ENCODE results near the gene ICAM5. TPM values are rescaled to one million over a fixed set of nuclear protein-coding genes. Genes with fewer than 3 reads are reported as not detected.

Gene ICAM5
- total and polyA plus RNA-seq, 9 of the 15 experiments (the other 6 are each of a cell fraction or from before 2014, with no cell fraction given), result 0.10 to 114 (median 13.7) TPM

DNA sequence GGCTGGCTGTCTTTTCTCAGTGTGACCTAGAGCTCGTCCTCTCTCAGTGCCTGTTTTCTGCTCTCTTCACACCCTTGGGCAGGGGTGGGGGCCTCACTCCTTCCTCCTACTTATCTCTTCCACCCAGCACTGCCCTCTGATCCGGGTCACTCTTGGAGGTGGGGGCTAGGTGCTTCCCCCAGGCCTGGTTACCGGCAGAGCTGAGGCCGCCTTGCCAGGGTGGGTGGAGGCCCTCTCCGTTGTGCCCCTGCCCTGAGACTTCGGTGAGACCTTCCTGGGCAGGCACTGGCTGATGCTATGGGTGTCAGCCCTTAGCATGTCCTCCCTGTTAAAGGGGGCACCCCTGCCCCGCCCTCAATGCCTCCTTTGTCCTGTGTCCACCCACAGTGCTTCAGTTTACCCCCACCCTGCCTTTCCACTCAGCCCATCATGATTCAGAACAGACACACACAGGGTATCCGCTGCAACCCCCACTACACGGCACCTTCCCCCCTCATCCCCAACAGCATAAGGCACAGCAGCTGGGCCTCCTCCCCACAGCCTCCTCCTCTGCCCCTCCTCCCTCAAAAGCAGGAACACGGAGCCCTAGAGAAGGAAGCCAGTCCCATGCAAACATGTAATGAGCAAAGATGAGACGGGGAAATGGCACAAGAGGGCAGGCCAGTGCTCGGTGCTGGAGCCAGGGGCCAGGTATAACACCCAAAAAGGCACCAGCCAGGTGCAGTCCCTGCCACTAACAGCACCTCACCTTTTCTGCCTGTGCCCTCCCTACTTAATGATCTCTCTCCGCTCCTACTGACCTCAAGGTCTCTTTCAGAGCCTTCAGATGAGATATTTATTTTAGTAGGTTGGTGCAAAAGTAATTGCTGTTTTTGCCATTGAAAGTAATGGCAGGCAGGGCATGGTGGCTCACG is 10.1 kb downstream of the ICAM5 start (continued):
- no peak for TF ChIP-seq YY1 (IDR thresholded peaks at IDR 0.05; ENCODE audit: borderline replicate concordance in 1 of 3, control insufficient read depth in 1 of 3, extremely low read depth in 1 of 3, insufficient read depth in 3 of 3, insufficient read length in 1 of 3, insufficient replicate concordance in 2 of 3, low read depth in 1 of 3, low read length in 2 of 3)
- TF ChIP-seq, protein P1, sequence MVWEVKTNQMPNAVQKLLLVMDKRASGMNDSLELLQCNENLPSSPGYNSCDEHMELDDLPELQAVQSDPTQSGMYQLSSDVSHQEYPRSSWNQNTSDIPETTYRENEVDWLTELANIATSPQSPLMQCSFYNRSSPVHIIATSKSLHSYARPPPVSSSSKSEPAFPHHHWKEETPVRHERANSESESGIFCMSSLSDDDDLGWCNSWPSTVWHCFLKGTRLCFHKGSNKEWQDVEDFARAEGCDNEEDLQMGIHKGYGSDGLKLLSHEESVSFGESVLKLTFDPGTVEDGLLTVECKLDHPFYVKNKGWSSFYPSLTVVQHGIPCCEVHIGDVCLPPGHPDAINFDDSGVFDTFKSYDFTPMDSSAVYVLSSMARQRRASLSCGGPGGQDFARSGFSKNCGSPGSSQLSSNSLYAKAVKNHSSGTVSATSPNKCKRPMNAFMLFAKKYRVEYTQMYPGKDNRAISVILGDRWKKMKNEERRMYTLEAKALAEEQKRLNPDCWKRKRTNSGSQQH (CRISPR knock-in tag; IDR thresholded peaks at IDR 0.05), result 0 out of 2 replicates have a peak, but pooled peaks have one; percentile 37
- TF ChIP-seq, protein P2, sequence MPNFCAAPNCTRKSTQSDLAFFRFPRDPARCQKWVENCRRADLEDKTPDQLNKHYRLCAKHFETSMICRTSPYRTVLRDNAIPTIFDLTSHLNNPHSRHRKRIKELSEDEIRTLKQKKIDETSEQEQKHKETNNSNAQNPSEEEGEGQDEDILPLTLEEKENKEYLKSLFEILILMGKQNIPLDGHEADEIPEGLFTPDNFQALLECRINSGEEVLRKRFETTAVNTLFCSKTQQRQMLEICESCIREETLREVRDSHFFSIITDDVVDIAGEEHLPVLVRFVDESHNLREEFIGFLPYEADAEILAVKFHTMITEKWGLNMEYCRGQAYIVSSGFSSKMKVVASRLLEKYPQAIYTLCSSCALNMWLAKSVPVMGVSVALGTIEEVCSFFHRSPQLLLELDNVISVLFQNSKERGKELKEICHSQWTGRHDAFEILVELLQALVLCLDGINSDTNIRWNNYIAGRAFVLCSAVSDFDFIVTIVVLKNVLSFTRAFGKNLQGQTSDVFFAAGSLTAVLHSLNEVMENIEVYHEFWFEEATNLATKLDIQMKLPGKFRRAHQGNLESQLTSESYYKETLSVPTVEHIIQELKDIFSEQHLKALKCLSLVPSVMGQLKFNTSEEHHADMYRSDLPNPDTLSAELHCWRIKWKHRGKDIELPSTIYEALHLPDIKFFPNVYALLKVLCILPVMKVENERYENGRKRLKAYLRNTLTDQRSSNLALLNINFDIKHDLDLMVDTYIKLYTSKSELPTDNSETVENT (CRISPR knock-in tag; IDR thresholded peaks at IDR 0.05), result no peak
- TF ChIP-seq BMI1 (IDR thresholded peaks at IDR 0.05; ENCODE audit: low read length), result no peak
- TF ChIP-seq NFXL1 (CRISPR knock-in tag; IDR thresholded peaks at IDR 0.05), result no peak
- no peak for TF ChIP-seq ILF3 (IDR thresholded peaks at IDR 0.05; ENCODE audit: borderline replicate concordance)
- no peak for TF ChIP-seq SIX5 (IDR thresholded peaks at IDR 0.05; ENCODE audit: borderline replicate concordance in 1 of 2, insufficient read depth in 1 of 2, low read depth in 1 of 2, low read length in 2 of 2)
- no peak for TF ChIP-seq PURB (CRISPR knock-in tag; IDR thresholded peaks at IDR 0.05; ENCODE audit: low read depth)
- no peak for TF ChIP-seq ZNF41 (CRISPR knock-in tag; conservative IDR thresholded peaks at IDR 0.05)
- TF ChIP-seq TAF1 (IDR thresholded peaks at IDR 0.05; ENCODE audit: control insufficient read depth, extremely low read depth, insufficient read depth, low read length, severe bottlenecking), result peak; percentile 48
- no peak for TF ChIP-seq SMC3 (conservative IDR thresholded peaks at IDR 0.05; ENCODE audit: insufficient read depth, low read depth, low read length)
- TF ChIP-seq EWSR1 (IDR thresholded peaks at IDR 0.05; ENCODE audit: borderline replicate concordance, low read depth, partially characterized antibody), result no peak
- TF ChIP-seq, protein P3, sequence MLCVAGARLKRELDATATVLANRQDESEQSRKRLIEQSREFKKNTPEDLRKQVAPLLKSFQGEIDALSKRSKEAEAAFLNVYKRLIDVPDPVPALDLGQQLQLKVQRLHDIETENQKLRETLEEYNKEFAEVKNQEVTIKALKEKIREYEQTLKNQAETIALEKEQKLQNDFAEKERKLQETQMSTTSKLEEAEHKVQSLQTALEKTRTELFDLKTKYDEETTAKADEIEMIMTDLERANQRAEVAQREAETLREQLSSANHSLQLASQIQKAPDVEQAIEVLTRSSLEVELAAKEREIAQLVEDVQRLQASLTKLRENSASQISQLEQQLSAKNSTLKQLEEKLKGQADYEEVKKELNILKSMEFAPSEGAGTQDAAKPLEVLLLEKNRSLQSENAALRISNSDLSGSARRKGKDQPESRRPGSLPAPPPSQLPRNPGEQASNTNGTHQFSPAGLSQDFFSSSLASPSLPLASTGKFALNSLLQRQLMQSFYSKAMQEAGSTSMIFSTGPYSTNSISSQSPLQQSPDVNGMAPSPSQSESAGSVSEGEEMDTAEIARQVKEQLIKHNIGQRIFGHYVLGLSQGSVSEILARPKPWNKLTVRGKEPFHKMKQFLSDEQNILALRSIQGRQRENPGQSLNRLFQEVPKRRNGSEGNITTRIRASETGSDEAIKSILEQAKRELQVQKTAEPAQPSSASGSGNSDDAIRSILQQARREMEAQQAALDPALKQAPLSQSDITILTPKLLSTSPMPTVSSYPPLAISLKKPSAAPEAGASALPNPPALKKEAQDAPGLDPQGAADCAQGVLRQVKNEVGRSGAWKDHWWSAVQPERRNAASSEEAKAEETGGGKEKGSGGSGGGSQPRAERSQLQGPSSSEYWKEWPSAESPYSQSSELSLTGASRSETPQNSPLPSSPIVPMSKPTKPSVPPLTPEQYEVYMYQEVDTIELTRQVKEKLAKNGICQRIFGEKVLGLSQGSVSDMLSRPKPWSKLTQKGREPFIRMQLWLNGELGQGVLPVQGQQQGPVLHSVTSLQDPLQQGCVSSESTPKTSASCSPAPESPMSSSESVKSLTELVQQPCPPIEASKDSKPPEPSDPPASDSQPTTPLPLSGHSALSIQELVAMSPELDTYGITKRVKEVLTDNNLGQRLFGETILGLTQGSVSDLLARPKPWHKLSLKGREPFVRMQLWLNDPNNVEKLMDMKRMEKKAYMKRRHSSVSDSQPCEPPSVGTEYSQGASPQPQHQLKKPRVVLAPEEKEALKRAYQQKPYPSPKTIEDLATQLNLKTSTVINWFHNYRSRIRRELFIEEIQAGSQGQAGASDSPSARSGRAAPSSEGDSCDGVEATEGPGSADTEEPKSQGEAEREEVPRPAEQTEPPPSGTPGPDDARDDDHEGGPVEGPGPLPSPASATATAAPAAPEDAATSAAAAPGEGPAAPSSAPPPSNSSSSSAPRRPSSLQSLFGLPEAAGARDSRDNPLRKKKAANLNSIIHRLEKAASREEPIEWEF (CRISPR knock-in tag; IDR thresholded peaks at IDR 0.05), result no peak
- TF ChIP-seq CREBBP (IDR thresholded peaks at IDR 0.05; ENCODE audit: low read depth, low read length), result no peak
- TF ChIP-seq RBM15 (IDR thresholded peaks at IDR 0.05; ENCODE audit: insufficient read depth, low read length), result no peak

Measured in K562 (cell line).